Kidney (tissue), 14 donors: Measurements from ENCODE around the gene SNX8. TPM values are rescaled to one million over a fixed set of nuclear protein-coding genes. Genes with fewer than 3 reads are reported as not detected.

Source experiments
- DNase-seq, 5 donors: peaks; one replicate each; pipeline ENCODE4 v3.0.0-alpha.2; 2013 to 2020
- FAIRE-seq: peaks from 2 replicates; lab custom pipeline; 2012; peaks lifted over from hg19 to GRCh38; lab: Jason Lieb, UNC
- H3K27ac ChIP-seq, 2 donors: one replicate each; pipeline ENCODE4 v1.7.0; 2013; ENCODE audit warnings: low read depth in 2 of 2, low read length in 2 of 2, inconsistent platforms in 1 of 2
- H3K27me3 ChIP-seq: one replicate; pipeline ENCODE4 v1.7.1; 2013; ENCODE audit warnings: low read length, inconsistent platforms; ENCODE audit not compliant: control insufficient read depth, insufficient read depth
- H3K36me3 ChIP-seq, 3 donors: one replicate each; pipeline versions ENCODE4 v1.7.0 to v1.7.1; 2013; ENCODE audit warnings: low read length in 3 of 3, control low read depth in 1 of 3, inconsistent platforms in 1 of 3; ENCODE audit not compliant: insufficient read depth in 3 of 3, control insufficient read depth in 2 of 3
- H3K4me1 ChIP-seq, 3 donors: one replicate each; pipeline versions ENCODE4 v1.7.0 to v1.7.1; 2013; ENCODE audit warnings: low read length in 3 of 3, inconsistent platforms in 1 of 3, low read depth in 1 of 3; ENCODE audit not compliant: control insufficient read depth in 2 of 3, insufficient read depth in 2 of 3
- H3K4me3 ChIP-seq, 3 donors: one replicate each; pipeline versions ENCODE4 v1.7.0 to v1.8.1; 2013; ENCODE audit warnings: low read length in 3 of 3, control low read depth in 1 of 3, inconsistent platforms in 1 of 3
- H3K9ac ChIP-seq, 3 donors: one replicate each; pipeline versions ENCODE4 v1.7.0 to v1.7.1; 2013; ENCODE audit warnings: low read length in 3 of 3, control low read depth in 1 of 3, inconsistent platforms in 1 of 3
- H3K9me3 ChIP-seq, 3 donors: one replicate each; pipeline versions ENCODE4 v1.7.0 to v1.7.1; 2013; ENCODE audit warnings: low read length in 3 of 3, control low read depth in 1 of 3, inconsistent platforms in 1 of 3; ENCODE audit not compliant: control insufficient read depth in 2 of 3, insufficient read depth in 1 of 3
- CTCF ChIP-seq: IDR thresholded peaks from 3 replicates; pipeline ENCODE4 v1.5.1; 2012; ENCODE audit warnings: mild to moderate bottlenecking, moderate library complexity, borderline replicate concordance; ENCODE audit not compliant: insufficient read depth; ENCODE audit errors: extremely low read depth
- intact Hi-C: fragments of 100-400 bp; cut with DNase I; formaldehyde crosslinking; loops from one replicate; pipeline ENCODE4 v1.11.1; 2022
- polyA plus RNA-seq: library from polyadenylated mRNA; stranded (reverse); fragments of 350-450 nt; fragmentation: Illumina TruSeq; extraction: RNeasy Lipid Tissue Mini Kit (QIAGEN cat#74804); gene quantifications from one replicate; pipeline ENCODE4 v1.2.3, GENCODE V29; 2014; ENCODE audit warnings: low read depth, low replicate concordance; ENCODE audit not compliant: insufficient read depth
- total RNA-seq: library from RNA; stranded (reverse); fragmentation: NEBNext Ultra II Directional; extraction: Animal tissue kit (Norgen Biotek cat#: 25700); gene quantifications from one replicate; pipeline ENCODE4 v1.2.1, GENCODE V29; 2021
- donor health status: control.
- donor health status: control.
- donor health status: control.
- donor health status: control.
- donor health status: control.
- donor health status: DM: yes; HTN: yes; CAD: no.
- donor health status: Normal renal cell carcinoma (clear cell type).

Gene SNX8
- total and polyA plus RNA-seq, 2 donors from 2014 or later = 28.7 to 38.6 TPM

GRCh38 chr7:2354186-2354938 is 40.1 kb upstream of the SNX8 start, which contains the start of gene EIF3B:
Gene EIF3B (plus strand): TSS chr7:2354827. CDS start chr7:2354922, 95 bp downstream.
- H3K9me3 ChIP-seq = no peaks in the 10 kb centered on the region
- no peak for TF ChIP-seq CTCF
- no peaks in the 10 kb centered on the region for H3K27me3 ChIP-seq
- H3K36me3 ChIP-seq = peaks cover 2 to 5% (median 4%) of the 10 kb centered on the region in 3 donors
- intact Hi-C loops = no loop called here
- DNase-seq = peak; percentile 92 to 98 (median 96)
- FAIRE-seq = no peak
- peak within 1 kb of the TSS; percentile 100 for H3K27ac ChIP-seq
- H3K4me1 ChIP-seq = peaks cover 0 to 18% (median 6%) of the 10 kb centered on the region in 3 donors
- H3K9ac ChIP-seq = peak within 1 kb of the TSS; percentile 94 to 100 (median 99)
- H3K4me3 ChIP-seq = peak within 1 kb of the TSS; percentile 89 to 96 (median 91)

- intact Hi-C loops = no loop called here
- peak overlapping the region; percentile 94 to 100 (median 99) for H3K9ac ChIP-seq
- H3K9me3 ChIP-seq = no peaks in the 10 kb centered on the region
- peak in 4 of 5 donors; percentile 90 to 96 (median 95) for DNase-seq
- H3K27ac ChIP-seq = peak overlapping the region; percentile 100
- no peak for TF ChIP-seq CTCF
- peaks cover 2 to 5% (median 4%) of the 10 kb centered on the region in 3 donors for H3K36me3 ChIP-seq
- H3K4me1 ChIP-seq = peaks cover 0 to 18% (median 6%) of the 10 kb centered on the region in 3 donors
- H3K27me3 ChIP-seq = no peaks in the 10 kb centered on the region
- FAIRE-seq = no peak
- peak overlapping the region; percentile 89 to 96 (median 91) for H3K4me3 ChIP-seq
Measured at GRCh38 chr7:2353936-2354185, 39.6 kb upstream of the SNX8 start.

- H3K4me1 ChIP-seq = peaks cover 0 to 18% (median 6%) of the 10 kb centered on the region in 3 donors
- peaks cover 2 to 5% (median 4%) of the 10 kb centered on the region in 3 donors for H3K36me3 ChIP-seq
- no peak for TF ChIP-seq CTCF
- peak overlapping the region; percentile 89 to 96 (median 91) for H3K4me3 ChIP-seq
- no peaks in the 10 kb centered on the region for H3K9me3 ChIP-seq
- no peak overlapping the region for H3K27ac ChIP-seq
- H3K27me3 ChIP-seq = no peaks in the 10 kb centered on the region
- DNase-seq (peak in 1 of 5 donors; percentile 52), FAIRE-seq (no peak)
- intact Hi-C loops = no loop called here
- H3K9ac ChIP-seq = peak overlapping the region in 2 of 3 donors; percentile 94 to 100
Measured at GRCh38 chr7:2353113-2353935, 39.1 kb upstream of the SNX8 start.
